ENCODE data around the gene SLC6A17. TPM values are rescaled to one million over a fixed set of nuclear protein-coding genes. Genes with fewer than 3 reads are reported as not detected.
A peak's percentile ranks its signal among the peaks of the same experiment; 100 is the strongest.

SLC6A17 gene
- total RNA-seq, 2 donors from 2014 or later, result 0.14 TPM

DNA sequence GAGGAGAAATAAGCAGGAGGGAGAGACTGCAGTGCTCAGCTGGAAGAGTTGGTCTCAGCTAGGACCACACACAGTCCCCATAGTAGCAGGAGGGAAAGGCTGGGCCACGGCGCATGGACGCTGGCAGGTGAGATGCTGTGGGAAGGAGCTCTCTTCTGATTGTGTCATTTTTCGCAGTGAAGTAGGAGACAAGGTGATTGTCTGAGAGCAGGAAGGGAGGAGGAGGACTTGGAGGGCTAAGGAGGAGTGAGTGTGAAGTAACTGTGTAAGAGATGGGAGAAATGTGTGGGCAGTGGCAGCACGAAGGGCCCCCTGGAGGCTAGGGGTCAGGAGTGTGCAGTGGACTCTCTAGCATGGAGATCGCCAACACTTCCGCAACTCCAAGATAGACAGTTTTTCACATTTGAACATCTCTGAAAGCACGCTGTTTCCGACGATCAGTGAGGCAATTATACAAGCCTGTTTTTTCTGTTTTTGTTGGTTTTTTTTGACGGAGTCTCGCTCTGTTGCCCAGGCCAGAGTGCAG lies 33.4 kb downstream of the SLC6A17 start:
- Histone ChIP-seq H3K4me1 (ENCODE audit: control insufficient read depth in 1 of 2, low read depth in 2 of 2) (peaks cover 10 to 30% of the 10 kb centered on the region in 2 donors), H3K9me3 (no peaks in the 10 kb centered on the region), H3K36me3 (no peaks in the 10 kb centered on the region), H3K27me3 (replicated peaks; ENCODE audit: insufficient read depth) (no peaks in the 10 kb centered on the region), H3K4me3 (no peak overlapping the region), H3K27ac (no peak overlapping the region)
- no peak for ATAC-seq (ENCODE audit: insufficient number of reproducible peaks, low FRiP score, low read depth)
- TF ChIP-seq, protein P1, sequence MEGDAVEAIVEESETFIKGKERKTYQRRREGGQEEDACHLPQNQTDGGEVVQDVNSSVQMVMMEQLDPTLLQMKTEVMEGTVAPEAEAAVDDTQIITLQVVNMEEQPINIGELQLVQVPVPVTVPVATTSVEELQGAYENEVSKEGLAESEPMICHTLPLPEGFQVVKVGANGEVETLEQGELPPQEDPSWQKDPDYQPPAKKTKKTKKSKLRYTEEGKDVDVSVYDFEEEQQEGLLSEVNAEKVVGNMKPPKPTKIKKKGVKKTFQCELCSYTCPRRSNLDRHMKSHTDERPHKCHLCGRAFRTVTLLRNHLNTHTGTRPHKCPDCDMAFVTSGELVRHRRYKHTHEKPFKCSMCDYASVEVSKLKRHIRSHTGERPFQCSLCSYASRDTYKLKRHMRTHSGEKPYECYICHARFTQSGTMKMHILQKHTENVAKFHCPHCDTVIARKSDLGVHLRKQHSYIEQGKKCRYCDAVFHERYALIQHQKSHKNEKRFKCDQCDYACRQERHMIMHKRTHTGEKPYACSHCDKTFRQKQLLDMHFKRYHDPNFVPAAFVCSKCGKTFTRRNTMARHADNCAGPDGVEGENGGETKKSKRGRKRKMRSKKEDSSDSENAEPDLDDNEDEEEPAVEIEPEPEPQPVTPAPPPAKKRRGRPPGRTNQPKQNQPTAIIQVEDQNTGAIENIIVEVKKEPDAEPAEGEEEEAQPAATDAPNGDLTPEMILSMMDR (IDR thresholded peaks at IDR 0.05), result no peak
- DNase-seq (ENCODE audit: low spot score), result no peak

DNA sequence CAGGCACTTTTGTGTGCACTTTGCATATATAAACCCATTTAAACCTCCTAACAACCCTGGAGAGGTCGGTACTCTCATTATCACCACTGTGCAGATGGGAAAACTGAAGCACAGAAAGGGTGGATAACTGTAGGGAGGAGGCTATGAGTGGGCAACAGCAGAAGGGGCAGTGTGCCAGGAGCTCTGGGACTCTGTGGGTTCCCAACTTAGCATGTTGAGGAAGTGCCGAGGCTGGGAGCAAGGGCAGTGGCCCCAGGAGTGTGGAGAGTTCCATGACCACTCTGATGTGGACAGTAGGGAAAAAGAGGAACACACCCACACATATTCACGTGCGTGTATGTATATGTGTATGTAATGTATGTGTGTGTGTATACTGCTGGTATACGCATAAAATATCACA lies 34.2 kb downstream of the SLC6A17 start:
- no peak for ATAC-seq (ENCODE audit: insufficient number of reproducible peaks, low FRiP score, low read depth)
- no peak overlapping the region for H3K27ac ChIP-seq
- H3K4me3 ChIP-seq, result no peak overlapping the region
- H3K4me1 ChIP-seq (ENCODE audit: control insufficient read depth in 1 of 2, low read depth in 2 of 2), result peaks cover 10 to 37% of the 10 kb centered on the region in 2 donors
- no peaks in the 10 kb centered on the region for H3K9me3 ChIP-seq
- no peak for DNase-seq (ENCODE audit: low spot score)
- H3K36me3 ChIP-seq, result no peaks in the 10 kb centered on the region
- H3K27me3 ChIP-seq (replicated peaks; ENCODE audit: insufficient read depth), result no peaks in the 10 kb centered on the region
- TF ChIP-seq, protein P1 (IDR thresholded peaks at IDR 0.05), result no peak

- ATAC-seq (ENCODE audit: insufficient number of reproducible peaks, low FRiP score, low read depth), result no peak
- H3K4me3 ChIP-seq, result no peak overlapping the region
- H3K27me3 ChIP-seq (replicated peaks; ENCODE audit: insufficient read depth), result no peaks in the 10 kb centered on the region
- DNase-seq (ENCODE audit: low spot score), result no peak
- no peaks in the 10 kb centered on the region for H3K36me3 ChIP-seq
- H3K27ac ChIP-seq, result no peak overlapping the region
- TF ChIP-seq, protein P1 (IDR thresholded peaks at IDR 0.05), result no peak
- H3K9me3 ChIP-seq, result no peaks in the 10 kb centered on the region
- H3K4me1 ChIP-seq (ENCODE audit: control insufficient read depth in 1 of 2, low read depth in 2 of 2), result peaks cover 16 to 45% of the 10 kb centered on the region in 2 donors
Observed at GRCh38 chr1:110185181-110185580, 34.9 kb downstream of the SLC6A17 start.

DNA sequence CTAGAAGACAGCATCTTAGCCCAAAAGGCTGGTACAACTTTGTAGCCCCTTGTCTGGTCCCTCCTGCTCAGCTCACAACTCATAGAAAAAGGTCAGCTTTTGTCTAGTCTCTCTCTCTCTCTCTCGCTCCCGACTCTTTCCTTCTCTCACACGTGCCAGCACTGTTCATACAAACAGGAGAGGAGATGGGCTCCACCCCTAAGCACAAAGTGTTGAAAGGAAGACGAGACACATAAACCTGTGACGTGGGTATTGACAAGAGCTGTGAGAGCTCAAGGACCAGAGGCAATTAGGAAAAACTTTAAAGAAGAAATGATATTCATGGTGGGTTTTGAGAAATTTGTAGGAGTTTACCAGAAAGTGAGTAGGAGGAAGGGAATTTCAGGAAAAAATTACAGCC lies 36.3 kb downstream of the SLC6A17 start:
- no peaks in the 10 kb centered on the region for H3K36me3 ChIP-seq
- H3K27ac ChIP-seq, result peak overlapping the region; percentile 73 to 94
- no peaks in the 10 kb centered on the region for H3K27me3 ChIP-seq (replicated peaks; ENCODE audit: insufficient read depth)
- H3K9me3 ChIP-seq, result no peaks in the 10 kb centered on the region
- peaks cover 20 to 51% of the 10 kb centered on the region in 2 donors for H3K4me1 ChIP-seq (ENCODE audit: control insufficient read depth in 1 of 2, low read depth in 2 of 2)
- DNase-seq (ENCODE audit: low spot score) (no peak), ATAC-seq (ENCODE audit: insufficient number of reproducible peaks, low FRiP score, low read depth) (no peak)
- TF ChIP-seq, protein P1 (IDR thresholded peaks at IDR 0.05), result no peak
- peak overlapping the region; percentile 58 for H3K4me3 ChIP-seq

- no peaks in the 10 kb centered on the region for H3K9me3 ChIP-seq
- DNase-seq (ENCODE audit: low spot score) (no peak), ATAC-seq (ENCODE audit: insufficient number of reproducible peaks, low FRiP score, low read depth) (peak; percentile 80)
- H3K27me3 ChIP-seq (replicated peaks; ENCODE audit: insufficient read depth), result no peaks in the 10 kb centered on the region
- peak overlapping the region; percentile 58 for H3K4me3 ChIP-seq
- TF ChIP-seq, protein P1 (IDR thresholded peaks at IDR 0.05), result no peak
- peaks cover 20 to 51% of the 10 kb centered on the region in 2 donors for H3K4me1 ChIP-seq (ENCODE audit: control insufficient read depth in 1 of 2, low read depth in 2 of 2)
- peak overlapping the region; percentile 73 to 94 for H3K27ac ChIP-seq
- no peaks in the 10 kb centered on the region for H3K36me3 ChIP-seq
Observed at GRCh38 chr1:110187139-110187890, 37.0 kb downstream of the SLC6A17 start.

Measured in thoracic aorta (tissue), 2 donors.